ENCODE measurements around the gene PADI2.

The PADI2 gene

GRCh38 chr1:17119076-17119772, at the start of gene PADI2:
PADI2 (minus strand) TSS chr1:17119451; CDS start chr1:17119371, 80 bp downstream.
- DNase-seq (ENCODE audit: low read depth, low spot score) = no peak

GRCh38 chr1:17168091-17168876, 49.0 kb upstream of the PADI2 start:
- no peak for DNase-seq (ENCODE audit: low read depth, low spot score)

GRCh38 chr1:17167786-17168090, 48.5 kb upstream of the PADI2 start:
- DNase-seq (ENCODE audit: low read depth, low spot score) = no peak

- no peak for DNase-seq (ENCODE audit: low read depth, low spot score)
Measured at GRCh38 chr1:17167041-17167785, 48.0 kb upstream of the PADI2 start.

- no peak for DNase-seq (ENCODE audit: low read depth, low spot score)
Measured at GRCh38 chr1:17165823-17166222, 46.6 kb upstream of the PADI2 start.

GRCh38 chr1:17163789-17164666, 44.8 kb upstream of the PADI2 start:
- no peak for DNase-seq (ENCODE audit: low read depth, low spot score)

GRCh38 chr1:17163371-17163770, 44.1 kb upstream of the PADI2 start:
- DNase-seq (ENCODE audit: low read depth, low spot score) = no peak

- DNase-seq (ENCODE audit: low read depth, low spot score) = no peak
Measured at GRCh38 chr1:17162941-17163340, 43.7 kb upstream of the PADI2 start.

- DNase-seq (ENCODE audit: low read depth, low spot score) = no peak
Measured at GRCh38 chr1:17161926-17162800, 42.9 kb upstream of the PADI2 start.

GRCh38 chr1:17161137-17161740, 42.0 kb upstream of the PADI2 start:
- no peak for DNase-seq (ENCODE audit: low read depth, low spot score)

- no peak for DNase-seq (ENCODE audit: low read depth, low spot score)
Measured at GRCh38 chr1:17158961-17159360, 39.7 kb upstream of the PADI2 start.

- DNase-seq (ENCODE audit: low read depth, low spot score) = no peak
Measured at GRCh38 chr1:17156108-17156507, 36.9 kb upstream of the PADI2 start.

- DNase-seq (ENCODE audit: low read depth, low spot score) = no peak
Measured at GRCh38 chr1:17155257-17155920, 36.1 kb upstream of the PADI2 start.

- DNase-seq (ENCODE audit: low read depth, low spot score) = no peak
Measured at GRCh38 chr1:17149771-17150170, 30.5 kb upstream of the PADI2 start.

- DNase-seq (ENCODE audit: low read depth, low spot score) = no peak
Measured at GRCh38 chr1:17148950-17149608, 29.8 kb upstream of the PADI2 start.

- no peak for DNase-seq (ENCODE audit: low read depth, low spot score)
Measured at GRCh38 chr1:17145648-17146047, 26.4 kb upstream of the PADI2 start.

GRCh38 chr1:17143760-17144159, 24.5 kb upstream of the PADI2 start:
- DNase-seq (ENCODE audit: low read depth, low spot score) = no peak

- no peak for DNase-seq (ENCODE audit: low read depth, low spot score)
Measured at GRCh38 chr1:17141441-17142197, 22.4 kb upstream of the PADI2 start.
